Coronary artery (tissue), 2 donors: Measurements from ENCODE around the gene ANKRD13D.

ENCODE experiments used
- DNase-seq: peaks from one replicate; pipeline ENCODE4 v3.0.0-alpha.2; 2017; ENCODE audit warnings: low spot score
- H3K27ac ChIP-seq, 2 donors: fragments of 200-600 bp; sonication (generic); one replicate each; pipeline ENCODE4 v1.5.1; 2016 to 2019
- H3K4me3 ChIP-seq: fragments of 200-600 bp; sonication (generic); 2 replicates; pipeline ENCODE4 v1.5.1; 2016; ENCODE audit warnings: mild to moderate bottlenecking, moderate library complexity
- CTCF ChIP-seq: fragments of 200-600 bp; sonication (generic); IDR thresholded peaks from one replicate; pipeline ENCODE4 v1.5.1; 2019; ENCODE audit warnings: antibody characterized with exemption

ANKRD13D gene

GRCh38 chr11:67288452-67289225, 464 bp upstream of the ANKRD13D start:
- peak overlapping the region; percentile 68 to 95 for H3K27ac ChIP-seq
- H3K4me3 ChIP-seq = peak overlapping the region; percentile 93
- TF ChIP-seq CTCF = no peak
- DNase-seq = peak; percentile 93

DNA sequence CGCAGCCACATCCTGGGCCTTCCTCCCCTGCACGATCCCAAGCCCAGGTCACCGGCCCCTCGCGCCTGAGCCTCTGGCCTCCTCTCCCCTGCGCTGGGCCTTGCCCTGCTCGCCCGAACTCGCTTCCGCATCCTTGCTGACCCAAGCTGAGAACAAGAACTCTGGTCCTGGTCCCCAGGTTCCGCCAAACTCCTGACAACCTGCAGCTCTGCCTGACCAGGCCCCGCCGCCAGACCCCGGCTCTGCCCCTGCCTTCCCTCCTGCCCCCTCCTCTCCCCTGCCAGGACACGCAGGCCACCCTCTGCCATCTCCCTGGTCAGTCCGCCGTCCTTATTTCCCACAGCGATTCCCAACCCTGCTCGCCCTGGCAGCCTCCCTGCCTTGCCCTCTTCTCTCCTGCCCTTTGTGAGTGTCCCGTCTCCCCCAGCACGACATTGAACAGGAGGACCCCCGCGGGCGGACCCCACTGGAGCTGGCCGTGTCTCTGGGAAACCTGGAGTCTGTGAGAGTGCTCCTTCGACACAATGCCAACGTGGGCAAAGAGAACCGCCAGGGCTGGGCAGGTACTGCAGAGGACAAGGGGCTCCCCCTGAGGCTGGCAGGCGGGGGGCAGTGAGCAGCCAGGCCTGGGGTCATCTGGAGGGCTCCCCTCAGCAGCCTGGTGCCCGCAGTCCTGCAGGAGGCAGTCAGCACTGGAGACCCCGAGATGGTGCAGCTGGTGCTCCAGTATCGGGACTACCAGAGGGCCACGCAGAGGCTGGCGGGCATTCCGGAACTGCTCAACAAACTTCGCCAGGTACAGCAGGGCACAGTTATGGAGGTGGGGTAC, 762 bp downstream of the ANKRD13D start:
- DNase-seq = no peak
- H3K27ac ChIP-seq = peak overlapping the region; percentile 66 to 95
- TF ChIP-seq CTCF = no peak
- peak overlapping the region; percentile 93 for H3K4me3 ChIP-seq

- no peak for TF ChIP-seq CTCF
- no peak for DNase-seq
- Histone ChIP-seq H3K4me3 (peak overlapping the region; percentile 93), H3K27ac (peak overlapping the region in 1 of 2 donors; percentile 95)
Measured at GRCh38 chr11:67290801-67291200, 1.7 kb downstream of the ANKRD13D start.

DNA sequence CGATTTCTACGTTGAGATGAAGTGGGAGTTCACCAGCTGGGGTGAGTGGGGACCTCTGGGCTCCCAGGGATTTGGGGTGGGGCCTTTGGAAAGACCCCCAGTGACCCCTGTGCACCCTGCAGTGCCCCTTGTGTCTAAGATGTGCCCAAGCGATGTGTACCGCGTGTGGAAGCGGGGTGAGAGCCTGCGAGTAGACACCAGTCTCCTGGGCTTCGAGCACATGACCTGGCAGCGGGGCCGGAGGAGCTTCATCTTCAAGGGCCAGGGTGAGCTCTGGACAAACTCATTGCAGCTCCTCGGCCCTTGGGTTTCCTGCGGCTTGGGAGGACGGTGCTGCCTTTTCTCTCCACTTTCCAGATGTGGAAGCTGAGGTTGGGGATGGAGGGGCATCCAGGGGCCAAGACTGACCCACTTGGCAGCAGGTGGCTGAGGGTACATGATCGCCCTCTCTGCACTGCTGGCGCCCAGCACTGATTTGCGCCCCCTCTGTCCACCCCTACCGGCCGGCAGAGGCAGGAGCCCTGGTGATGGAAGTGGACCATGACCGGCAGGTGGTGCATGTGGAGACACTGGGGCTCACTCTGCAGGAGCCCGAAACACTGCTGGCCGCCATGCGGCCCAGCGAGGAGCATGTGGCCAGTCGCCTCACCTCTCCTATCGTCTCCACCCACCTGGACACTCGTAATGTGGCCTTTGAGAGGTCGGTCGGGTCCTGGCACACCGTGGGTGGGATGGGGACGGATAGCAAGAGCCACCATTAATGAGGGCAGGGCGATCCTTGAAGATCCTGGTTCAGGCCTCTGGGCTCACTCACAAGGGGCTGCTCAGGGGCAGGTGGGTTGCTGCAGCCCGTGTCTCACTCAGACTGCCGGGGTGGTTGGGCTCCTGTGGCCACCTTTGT, 2.6 kb downstream of the ANKRD13D start:
- no peak for DNase-seq
- no peak overlapping the region for H3K27ac ChIP-seq
- TF ChIP-seq CTCF = no peak
- no peak overlapping the region for H3K4me3 ChIP-seq

DNA sequence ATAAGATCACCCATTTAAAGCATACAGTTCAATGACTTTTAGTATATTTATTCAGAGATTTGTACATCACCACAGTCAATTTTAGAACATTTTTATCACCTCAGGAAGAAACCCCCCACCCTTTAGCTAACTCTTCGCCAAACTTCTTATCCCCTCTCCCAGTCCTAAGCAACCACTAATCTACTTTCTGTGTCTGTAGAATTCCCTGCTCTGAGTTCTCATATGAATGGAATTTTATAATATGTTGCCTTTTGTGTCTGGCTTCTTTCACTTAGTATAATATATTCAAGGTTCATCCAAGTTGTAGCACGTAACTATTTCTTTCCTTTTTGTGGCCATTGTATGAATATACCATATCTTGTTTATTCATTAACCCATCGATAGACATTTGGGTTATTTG, 3.6 kb downstream of the ANKRD13D start:
- DNase-seq = no peak
- no peak overlapping the region for H3K27ac ChIP-seq
- TF ChIP-seq CTCF = no peak
- H3K4me3 ChIP-seq = no peak overlapping the region

GRCh38 chr11:67293090-67293489, 4.0 kb downstream of the ANKRD13D start:
- TF ChIP-seq CTCF = no peak
- H3K27ac ChIP-seq = no peak overlapping the region

More at GRCh38 chr11:67293090-67293489, 4.0 kb downstream of the ANKRD13D start:
- no peak for DNase-seq
- H3K4me3 ChIP-seq = no peak overlapping the region
